OCI-LY3 (cell line): ENCODE data around the gene ROR1.

Experiments
- EZH2phosphoT487 ChIP-seq: fragments of 200-600 bp; shearing (Covaris generic); IDR thresholded peaks from 2 replicates; pipeline ENCODE4 v1.6.1; 2018; ENCODE audit warnings: antibody characterized with exemption, mixed run types, low read depth
- TF ChIP-seq, protein P1 (sequence below): fragments of 200-600, 300-600 bp; sonication (generic); IDR thresholded peaks from 2 replicates; pipeline ENCODE4 v1.5.1; 2014; ENCODE audit warnings: antibody characterized with exemption, low read length, low read depth

DNA sequence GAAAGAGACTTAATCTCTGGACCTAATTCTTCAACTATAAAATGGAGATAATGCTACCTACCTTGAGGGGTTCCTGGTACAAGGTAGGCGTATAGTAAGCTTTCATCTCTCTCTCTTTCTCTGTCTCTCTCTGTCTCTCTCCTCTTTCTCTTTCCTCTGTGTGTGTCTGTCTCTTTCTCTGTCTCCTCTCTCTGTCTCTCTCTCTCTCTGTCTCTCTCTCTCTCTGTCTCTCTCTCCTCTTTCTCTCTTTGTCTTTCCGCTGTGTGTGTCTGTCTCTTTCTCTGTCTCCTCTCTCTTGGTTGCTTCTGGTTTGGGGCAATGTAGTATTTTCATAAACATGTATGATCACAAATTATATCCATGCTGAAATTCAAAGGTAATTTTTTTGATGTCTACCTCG, 353.5 kb downstream of the ROR1 start:
- TF ChIP-seq, protein P1, sequence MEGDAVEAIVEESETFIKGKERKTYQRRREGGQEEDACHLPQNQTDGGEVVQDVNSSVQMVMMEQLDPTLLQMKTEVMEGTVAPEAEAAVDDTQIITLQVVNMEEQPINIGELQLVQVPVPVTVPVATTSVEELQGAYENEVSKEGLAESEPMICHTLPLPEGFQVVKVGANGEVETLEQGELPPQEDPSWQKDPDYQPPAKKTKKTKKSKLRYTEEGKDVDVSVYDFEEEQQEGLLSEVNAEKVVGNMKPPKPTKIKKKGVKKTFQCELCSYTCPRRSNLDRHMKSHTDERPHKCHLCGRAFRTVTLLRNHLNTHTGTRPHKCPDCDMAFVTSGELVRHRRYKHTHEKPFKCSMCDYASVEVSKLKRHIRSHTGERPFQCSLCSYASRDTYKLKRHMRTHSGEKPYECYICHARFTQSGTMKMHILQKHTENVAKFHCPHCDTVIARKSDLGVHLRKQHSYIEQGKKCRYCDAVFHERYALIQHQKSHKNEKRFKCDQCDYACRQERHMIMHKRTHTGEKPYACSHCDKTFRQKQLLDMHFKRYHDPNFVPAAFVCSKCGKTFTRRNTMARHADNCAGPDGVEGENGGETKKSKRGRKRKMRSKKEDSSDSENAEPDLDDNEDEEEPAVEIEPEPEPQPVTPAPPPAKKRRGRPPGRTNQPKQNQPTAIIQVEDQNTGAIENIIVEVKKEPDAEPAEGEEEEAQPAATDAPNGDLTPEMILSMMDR, result no peak
- TF ChIP-seq EZH2phosphoT487, result no peak
